Measurements from ENCODE around the gene SLC45A3.

DNA sequence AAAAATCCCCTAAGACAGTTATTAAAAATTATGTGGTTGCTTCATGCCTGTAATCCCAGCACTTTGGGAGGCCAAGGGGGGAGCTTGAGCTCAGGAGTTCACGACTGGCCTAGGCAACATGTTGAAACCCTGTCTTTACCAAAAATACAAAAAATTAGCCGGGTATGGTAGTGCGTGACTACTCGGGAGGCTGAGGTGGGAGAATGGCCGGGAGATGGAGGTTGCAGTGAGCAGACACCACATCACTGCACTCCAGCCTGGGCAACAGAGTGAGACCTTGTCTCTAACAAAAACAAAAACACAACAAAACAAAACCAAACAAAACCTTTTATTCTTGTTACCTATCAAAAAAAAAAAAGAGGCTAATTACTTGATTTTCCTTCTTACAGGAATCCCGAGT is 50.6 kb downstream of the SLC45A3 start:
- TF ChIP-seq POLR2A (IDR thresholded peaks at IDR 0.05): no peak
- TF ChIP-seq, protein P1, sequence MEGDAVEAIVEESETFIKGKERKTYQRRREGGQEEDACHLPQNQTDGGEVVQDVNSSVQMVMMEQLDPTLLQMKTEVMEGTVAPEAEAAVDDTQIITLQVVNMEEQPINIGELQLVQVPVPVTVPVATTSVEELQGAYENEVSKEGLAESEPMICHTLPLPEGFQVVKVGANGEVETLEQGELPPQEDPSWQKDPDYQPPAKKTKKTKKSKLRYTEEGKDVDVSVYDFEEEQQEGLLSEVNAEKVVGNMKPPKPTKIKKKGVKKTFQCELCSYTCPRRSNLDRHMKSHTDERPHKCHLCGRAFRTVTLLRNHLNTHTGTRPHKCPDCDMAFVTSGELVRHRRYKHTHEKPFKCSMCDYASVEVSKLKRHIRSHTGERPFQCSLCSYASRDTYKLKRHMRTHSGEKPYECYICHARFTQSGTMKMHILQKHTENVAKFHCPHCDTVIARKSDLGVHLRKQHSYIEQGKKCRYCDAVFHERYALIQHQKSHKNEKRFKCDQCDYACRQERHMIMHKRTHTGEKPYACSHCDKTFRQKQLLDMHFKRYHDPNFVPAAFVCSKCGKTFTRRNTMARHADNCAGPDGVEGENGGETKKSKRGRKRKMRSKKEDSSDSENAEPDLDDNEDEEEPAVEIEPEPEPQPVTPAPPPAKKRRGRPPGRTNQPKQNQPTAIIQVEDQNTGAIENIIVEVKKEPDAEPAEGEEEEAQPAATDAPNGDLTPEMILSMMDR (IDR thresholded peaks at IDR 0.05): no peak
